Measurements from ENCODE around the gene NAALAD2. TPM values are rescaled to one million over a fixed set of nuclear protein-coding genes. Genes with fewer than 3 reads are reported as not detected.
"Not testable (repeated sequence)": the region's sequence is repeated elsewhere in the genome, so short reads cannot be mapped to it uniquely, and the experiment has no call there.

NAALAD2 gene
- total RNA-seq: not detected
- polyA plus RNA-seq: under 1 TPM in 1 of 2 donors, not detected in 1; 0.08 TPM

GRCh38 chr11:90134478-90135003 is at the start of gene NAALAD2:
NAALAD2 (plus strand) TSS chr11:90134663; CDS start chr11:90134759, 96 bp downstream.
- Mint-ChIP-seq H3K27me3 (peaks cover 28 to 49% of the 10 kb centered on the region in 2 donors), H3K27ac (no peak within 1 kb of the TSS), H3K4me3 (peak within 1 kb of the TSS; percentile 9 to 83 (median 60)), H3K9me3 (peaks cover 0 to 9% (median 2%) of the 10 kb centered on the region in 8 donors), H3K36me3 (no peaks in the 10 kb centered on the region), H3K4me1 (peaks cover 8 to 25% (median 15%) of the 10 kb centered on the region in 4 donors)
- Histone ChIP-seq H3K27me3 (ENCODE audit: insufficient read depth, low read length) (no peaks in the 10 kb centered on the region), H3K4me3 (ENCODE audit: low read length in 2 of 2) (no peak within 1 kb of the TSS), H3K4me1 (ENCODE audit: insufficient read depth, low read length) (peaks cover 11% of the 10 kb centered on the region), H3K9me3 (ENCODE audit: control insufficient read depth in 1 of 2, low read length in 2 of 2) (no peaks in the 10 kb centered on the region), H3K36me3 (ENCODE audit: insufficient read depth, low read length) (no peaks in the 10 kb centered on the region), H3K27ac (ENCODE audit: low read depth, low read length) (no peak within 1 kb of the TSS)
- ChIA-PET POLR2A (ENCODE audit: partially characterized antibody) (no interaction called here), CTCF (ENCODE audit: partially characterized antibody) (no interaction called here)
- no peak for DNase-seq
- intact Hi-C loops (cut with micrococcal nuclease): no loop called here

DNA sequence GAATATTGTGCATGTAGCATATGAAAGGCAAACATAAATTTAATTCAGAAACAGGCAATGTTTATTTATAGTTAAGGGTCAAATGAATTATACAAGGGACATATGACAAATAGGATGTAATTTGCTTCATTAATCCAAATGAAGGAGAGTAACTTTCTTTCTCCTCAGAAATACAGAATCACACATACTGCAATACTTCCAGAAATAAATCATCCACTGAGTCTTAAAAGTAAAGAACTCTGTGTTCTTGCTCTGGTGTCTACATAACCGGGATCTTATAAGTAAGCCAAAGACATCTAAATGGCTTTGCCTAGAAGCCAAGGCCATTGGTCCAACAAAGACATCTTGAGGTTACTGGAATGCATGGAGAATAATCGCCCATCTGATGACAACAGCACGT is 48.8 kb upstream of the NAALAD2 start, which contains the start of gene UBTFL1:
Gene UBTFL1, plus strand, starts transcription at position 301 of the 400 bp plus-strand sequence. Its CDS starts 0 bp downstream, at position 301.
- H3K4me1 ChIP-seq (ENCODE audit: insufficient read depth, low read length); POLR2A ChIA-PET (ENCODE audit: partially characterized antibody); CTCF ChIA-PET (ENCODE audit: partially characterized antibody); H3K4me3 Mint-ChIP-seq; H3K27ac ChIP-seq (ENCODE audit: low read depth, low read length); H3K4me1 Mint-ChIP-seq; H3K9me3 Mint-ChIP-seq; H3K4me3 ChIP-seq (ENCODE audit: low read length in 2 of 2); H3K27me3 Mint-ChIP-seq; H3K27me3 ChIP-seq (ENCODE audit: insufficient read depth, low read length); H3K27ac Mint-ChIP-seq; intact Hi-C loops (cut with micrococcal nuclease); H3K36me3 Mint-ChIP-seq; H3K36me3 ChIP-seq (ENCODE audit: insufficient read depth, low read length); H3K9me3 ChIP-seq (ENCODE audit: control insufficient read depth in 1 of 2, low read length in 2 of 2); DNase-seq: not testable (repeated sequence)

- H3K4me1 ChIP-seq (ENCODE audit: insufficient read depth, low read length); H3K27ac ChIP-seq (ENCODE audit: low read depth, low read length); H3K4me1 Mint-ChIP-seq; H3K4me3 Mint-ChIP-seq; H3K9me3 ChIP-seq (ENCODE audit: control insufficient read depth in 1 of 2, low read length in 2 of 2); H3K36me3 Mint-ChIP-seq; H3K27me3 Mint-ChIP-seq; intact Hi-C loops (cut with micrococcal nuclease); H3K9me3 Mint-ChIP-seq; H3K27me3 ChIP-seq (ENCODE audit: insufficient read depth, low read length); DNase-seq; H3K36me3 ChIP-seq (ENCODE audit: insufficient read depth, low read length); CTCF ChIA-PET (ENCODE audit: partially characterized antibody); H3K4me3 ChIP-seq (ENCODE audit: low read length in 2 of 2); POLR2A ChIA-PET (ENCODE audit: partially characterized antibody); H3K27ac Mint-ChIP-seq: not testable (repeated sequence)
These were observed 45.7 kb upstream of the NAALAD2 start for GRCh38 chr11:90088731-90089130.

DNA sequence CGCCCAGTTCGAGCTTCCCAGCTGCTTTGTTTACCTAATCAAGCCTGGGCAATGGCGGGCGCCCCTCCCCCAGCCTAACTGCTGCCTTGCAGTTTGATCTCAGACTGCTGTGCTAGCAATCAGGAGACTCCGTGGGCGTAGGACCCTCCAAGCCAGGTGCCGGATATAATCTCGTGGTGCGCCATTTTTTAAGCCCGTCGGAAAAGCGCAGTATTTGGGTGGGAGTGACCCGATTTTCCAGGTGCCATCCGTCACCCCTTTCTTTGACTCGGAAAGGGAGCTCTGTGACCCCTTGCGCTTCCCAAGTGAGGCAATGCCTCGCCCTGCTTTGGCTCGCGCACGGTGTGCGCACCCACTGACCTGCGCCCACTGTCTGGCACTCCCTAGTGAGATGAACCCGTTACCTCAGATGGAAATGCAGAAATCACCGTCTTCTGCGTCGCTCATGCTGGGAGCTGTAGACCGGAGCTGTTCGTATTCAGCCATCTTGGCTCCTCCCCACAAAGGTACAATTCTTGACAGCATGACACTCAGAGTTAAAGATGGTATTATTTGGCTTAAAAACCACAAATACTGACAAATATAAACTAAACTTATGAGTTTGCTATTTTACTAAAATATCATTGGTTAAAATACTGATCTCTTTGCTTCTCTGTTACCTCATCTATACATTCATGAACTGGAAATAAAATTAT is 39.1 kb upstream of the NAALAD2 start:
- CTCF ChIA-PET (ENCODE audit: partially characterized antibody); DNase-seq; H3K36me3 Mint-ChIP-seq; H3K27ac ChIP-seq (ENCODE audit: low read depth, low read length); H3K27me3 ChIP-seq (ENCODE audit: insufficient read depth, low read length); H3K9me3 ChIP-seq (ENCODE audit: control insufficient read depth in 1 of 2, low read length in 2 of 2); H3K4me3 Mint-ChIP-seq; H3K27me3 Mint-ChIP-seq; H3K9me3 Mint-ChIP-seq; H3K27ac Mint-ChIP-seq; H3K4me1 ChIP-seq (ENCODE audit: insufficient read depth, low read length); POLR2A ChIA-PET (ENCODE audit: partially characterized antibody); H3K4me3 ChIP-seq (ENCODE audit: low read length in 2 of 2); intact Hi-C loops (cut with micrococcal nuclease); H3K4me1 Mint-ChIP-seq; H3K36me3 ChIP-seq (ENCODE audit: insufficient read depth, low read length): not testable (repeated sequence)

DNA sequence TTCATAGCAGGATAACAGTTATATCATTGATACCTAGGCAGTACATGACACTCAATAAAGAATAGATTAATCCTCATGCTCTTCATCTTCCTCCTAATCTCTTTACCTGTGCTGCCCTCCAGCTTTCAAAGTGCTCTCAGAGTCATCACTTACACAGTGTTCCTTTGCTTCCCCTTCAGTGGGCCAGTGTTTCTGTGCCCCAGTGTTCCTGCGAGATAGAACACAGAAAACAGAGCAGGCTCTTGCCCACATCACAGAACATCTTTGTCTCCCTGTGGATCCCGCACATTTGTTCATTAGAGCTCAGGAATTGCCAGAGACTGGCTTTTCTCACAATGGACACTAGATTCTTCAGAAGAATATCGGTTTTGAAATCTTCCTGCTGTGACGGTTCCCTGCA is 36.2 kb upstream of the NAALAD2 start:
- H3K27ac Mint-ChIP-seq; POLR2A ChIA-PET (ENCODE audit: partially characterized antibody); H3K36me3 Mint-ChIP-seq; intact Hi-C loops (cut with micrococcal nuclease); H3K4me1 ChIP-seq (ENCODE audit: insufficient read depth, low read length); H3K4me3 ChIP-seq (ENCODE audit: low read length in 2 of 2); CTCF ChIA-PET (ENCODE audit: partially characterized antibody); H3K9me3 Mint-ChIP-seq; H3K4me3 Mint-ChIP-seq; H3K27me3 Mint-ChIP-seq; H3K9me3 ChIP-seq (ENCODE audit: control insufficient read depth in 1 of 2, low read length in 2 of 2); DNase-seq; H3K27ac ChIP-seq (ENCODE audit: low read depth, low read length); H3K27me3 ChIP-seq (ENCODE audit: insufficient read depth, low read length); H3K36me3 ChIP-seq (ENCODE audit: insufficient read depth, low read length); H3K4me1 Mint-ChIP-seq: not testable (repeated sequence)

DNA sequence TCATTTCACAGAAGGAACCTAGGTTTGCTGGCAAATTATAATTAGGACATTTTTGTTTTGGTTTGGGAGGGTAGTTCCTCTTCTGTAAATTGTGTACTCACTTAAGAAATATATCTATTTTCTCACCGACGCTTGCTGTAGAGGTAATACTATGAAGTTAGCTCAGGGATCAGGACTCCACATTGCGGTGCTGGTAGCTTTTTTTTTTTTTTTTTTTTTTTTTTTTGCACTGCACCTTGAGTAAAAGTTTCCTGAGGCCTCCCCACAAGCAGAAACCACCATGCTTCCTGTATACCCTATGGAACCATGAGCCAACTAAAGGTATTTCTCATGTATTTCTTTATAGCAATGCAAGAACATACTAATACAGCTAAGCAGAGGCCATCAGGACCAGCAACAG is 34.0 kb upstream of the NAALAD2 start:
- no peaks in the 10 kb centered on the region for H3K9me3 ChIP-seq (ENCODE audit: control insufficient read depth in 1 of 2, low read length in 2 of 2)
- no peaks in the 10 kb centered on the region for H3K27me3 Mint-ChIP-seq

DNA sequence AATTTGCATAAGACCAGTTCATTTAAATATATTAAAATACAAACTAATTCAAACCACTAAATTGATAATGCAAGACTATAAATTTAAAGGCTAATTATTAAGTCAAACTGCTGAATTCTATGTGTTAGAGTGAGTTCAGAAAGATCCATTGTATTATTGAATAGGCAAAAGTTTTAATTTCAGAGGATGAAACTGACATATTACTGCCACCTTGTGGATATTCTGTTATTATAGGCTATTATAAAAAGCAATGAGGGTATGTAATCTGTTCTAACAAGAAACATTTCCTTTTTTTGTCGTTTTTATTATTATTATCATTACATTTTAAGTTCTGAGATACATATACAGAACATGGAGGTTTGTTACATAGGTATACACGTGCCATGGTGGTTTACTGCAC is 20.9 kb upstream of the NAALAD2 start:
- no peaks in the 10 kb centered on the region for H3K36me3 ChIP-seq (ENCODE audit: insufficient read depth, low read length)
- H3K4me3 ChIP-seq (ENCODE audit: low read length in 2 of 2): no peak overlapping the region
- CTCF ChIA-PET (ENCODE audit: partially characterized antibody): no interaction called here
- no peak overlapping the region for H3K4me3 Mint-ChIP-seq
- DNase-seq: peak in 2 of 5 donors; percentile 3 to 6
- H3K4me1 ChIP-seq (ENCODE audit: insufficient read depth, low read length): no peaks in the 10 kb centered on the region
- H3K4me1 Mint-ChIP-seq: no peaks in the 10 kb centered on the region
- POLR2A ChIA-PET (ENCODE audit: partially characterized antibody): no interaction called here
- H3K9me3 ChIP-seq (ENCODE audit: control insufficient read depth in 1 of 2, low read length in 2 of 2): no peaks in the 10 kb centered on the region
- no peaks in the 10 kb centered on the region for H3K27me3 ChIP-seq (ENCODE audit: insufficient read depth, low read length)
- no peaks in the 10 kb centered on the region for H3K36me3 Mint-ChIP-seq
- H3K27ac Mint-ChIP-seq: no peak overlapping the region
- H3K9me3 Mint-ChIP-seq: no peaks in the 10 kb centered on the region
- intact Hi-C loops (cut with micrococcal nuclease): no loop called here
- peaks cover 0 to 2% of the 10 kb centered on the region in 2 donors for H3K27me3 Mint-ChIP-seq
- H3K27ac ChIP-seq (ENCODE audit: low read depth, low read length): no peak overlapping the region

More for the DNA sequence above, 34.0 kb upstream of the NAALAD2 start:
- no peaks in the 10 kb centered on the region for H3K4me1 ChIP-seq (ENCODE audit: insufficient read depth, low read length)
- no peak overlapping the region for H3K4me3 ChIP-seq (ENCODE audit: low read length in 2 of 2)
- no peak overlapping the region for H3K27ac ChIP-seq (ENCODE audit: low read depth, low read length)
- H3K27me3 ChIP-seq (ENCODE audit: insufficient read depth, low read length): no peaks in the 10 kb centered on the region
- H3K36me3 ChIP-seq (ENCODE audit: insufficient read depth, low read length): no peaks in the 10 kb centered on the region
- ChIA-PET CTCF (ENCODE audit: partially characterized antibody) (no interaction called here), POLR2A (ENCODE audit: partially characterized antibody) (no interaction called here)
- Mint-ChIP-seq H3K4me1 (no peaks in the 10 kb centered on the region), H3K9me3 (no peaks in the 10 kb centered on the region), H3K4me3 (no peak overlapping the region), H3K27ac (no peak overlapping the region), H3K36me3 (no peaks in the 10 kb centered on the region)
- intact Hi-C loops (cut with micrococcal nuclease): no loop called here
- DNase-seq: no peak
